Hepatocyte (in vitro differentiated cells): ENCODE results near the gene RAP2B.

ENCODE experiments used
- EZH2 ChIP-seq: fragments of 200-600 bp; sonication (generic); IDR thresholded peaks from 2 replicates; pipeline ENCODE4 v1.6.1; 2016; ENCODE audit warnings: antibody characterized with exemption, mild to moderate bottlenecking, borderline replicate concordance
- EZH2phosphoT487 ChIP-seq: fragments of 200-600 bp; sonication (generic); IDR thresholded peaks from one replicate; pipeline ENCODE4 v1.6.1; 2018; ENCODE audit warnings: antibody characterized with exemption, mild to moderate bottlenecking, low read depth, moderate library complexity; ENCODE audit not compliant: unreplicated experiment, severe bottlenecking
- TF ChIP-seq, protein P1 (sequence below): fragments of 200-600 bp; sonication (generic); IDR thresholded peaks from 2 replicates; pipeline ENCODE4 v1.5.1; 2016; ENCODE audit warnings: antibody characterized with exemption, mild to moderate bottlenecking; ENCODE audit not compliant: poor library complexity

DNA sequence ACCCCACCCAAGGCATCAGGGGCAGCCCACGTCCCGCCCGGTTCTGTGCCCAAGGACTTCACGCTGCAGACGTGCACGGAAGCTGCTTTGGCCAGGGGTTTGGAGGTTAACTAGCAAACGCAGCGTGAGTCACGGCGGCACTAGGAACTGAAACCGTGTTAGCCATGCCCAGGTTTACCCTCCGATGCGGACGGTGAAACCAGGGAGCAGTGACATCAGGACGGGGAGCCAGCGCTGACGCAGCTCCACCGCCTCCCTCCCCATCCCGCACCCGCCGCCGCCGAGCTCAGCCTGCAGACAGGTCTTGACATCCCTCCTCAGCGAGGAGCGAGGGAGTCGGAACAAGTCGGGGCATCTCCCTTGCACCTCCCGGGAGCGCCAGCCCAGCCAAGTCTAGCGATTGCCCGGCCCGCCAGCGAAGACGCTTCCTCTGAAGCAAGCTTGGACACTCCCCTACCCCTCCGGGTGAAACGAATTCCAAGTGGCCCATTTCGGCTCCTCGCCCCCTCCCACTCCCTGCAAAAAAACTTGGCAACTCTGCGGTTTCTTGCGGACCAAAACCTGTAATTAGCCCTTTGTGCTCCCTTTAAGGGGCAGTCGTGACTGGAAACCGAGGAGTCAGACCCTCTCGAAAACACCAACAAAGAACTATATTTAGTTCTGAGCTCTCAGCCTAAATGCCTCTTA, 1.4 kb upstream of the RAP2B start:
- TF ChIP-seq, protein P1, sequence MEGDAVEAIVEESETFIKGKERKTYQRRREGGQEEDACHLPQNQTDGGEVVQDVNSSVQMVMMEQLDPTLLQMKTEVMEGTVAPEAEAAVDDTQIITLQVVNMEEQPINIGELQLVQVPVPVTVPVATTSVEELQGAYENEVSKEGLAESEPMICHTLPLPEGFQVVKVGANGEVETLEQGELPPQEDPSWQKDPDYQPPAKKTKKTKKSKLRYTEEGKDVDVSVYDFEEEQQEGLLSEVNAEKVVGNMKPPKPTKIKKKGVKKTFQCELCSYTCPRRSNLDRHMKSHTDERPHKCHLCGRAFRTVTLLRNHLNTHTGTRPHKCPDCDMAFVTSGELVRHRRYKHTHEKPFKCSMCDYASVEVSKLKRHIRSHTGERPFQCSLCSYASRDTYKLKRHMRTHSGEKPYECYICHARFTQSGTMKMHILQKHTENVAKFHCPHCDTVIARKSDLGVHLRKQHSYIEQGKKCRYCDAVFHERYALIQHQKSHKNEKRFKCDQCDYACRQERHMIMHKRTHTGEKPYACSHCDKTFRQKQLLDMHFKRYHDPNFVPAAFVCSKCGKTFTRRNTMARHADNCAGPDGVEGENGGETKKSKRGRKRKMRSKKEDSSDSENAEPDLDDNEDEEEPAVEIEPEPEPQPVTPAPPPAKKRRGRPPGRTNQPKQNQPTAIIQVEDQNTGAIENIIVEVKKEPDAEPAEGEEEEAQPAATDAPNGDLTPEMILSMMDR, result no peak
- TF ChIP-seq EZH2, result no peak
- no peak for TF ChIP-seq EZH2phosphoT487
